Gastroesophageal sphincter (tissue), 3 donors: ENCODE results near the gene FRMD5.

Source experiments
- CTCF ChIP-seq, 4 experiments: fragments of 200-600 bp in 2 of 4; fragments of 450-650 bp in 2 of 4; sonication (generic) in 1 of 4; IDR thresholded peaks; one replicate each; pipeline ENCODE4 v1.5.1; 2017 to 2019; ENCODE audit warnings: antibody characterized with exemption in 4 of 4, mild to moderate bottlenecking in 2 of 4, moderate library complexity in 2 of 4
- EP300 ChIP-seq: sonication (generic); formaldehyde crosslinking; IDR thresholded peaks from one replicate; pipeline ENCODE4 v1.6.1; 2017; ENCODE audit warnings: antibody characterized with exemption, mild to moderate bottlenecking
- POLR2A ChIP-seq, 2 donors: fragments of 450-650 bp; IDR thresholded peaks; one replicate each; pipeline ENCODE4 v1.6.1; 2017; ENCODE audit warnings: antibody characterized with exemption in 2 of 2, mild to moderate bottlenecking in 2 of 2, moderate library complexity in 1 of 2
- POLR2AphosphoS5 ChIP-seq: sonication (generic); formaldehyde crosslinking; IDR thresholded peaks from one replicate; pipeline ENCODE4 v1.6.1; 2017; ENCODE audit warnings: antibody characterized with exemption

GRCh38 chr15:44153352-44153751 lies 41.7 kb downstream of the FRMD5 start:
- no peak for TF ChIP-seq CTCF (IDR thresholded peaks at IDR 0.05)
- TF ChIP-seq POLR2A (IDR thresholded peaks at IDR 0.05), result no peak
- TF ChIP-seq POLR2AphosphoS5, result no peak
- no peak for TF ChIP-seq EP300
